Measurements from ENCODE around the gene ARHGAP40.
A peak's percentile ranks its signal among the peaks of the same experiment; 100 is the strongest.
"Not testable (repeated sequence)": the region's sequence is repeated elsewhere in the genome, so short reads cannot be mapped to it uniquely, and the experiment has no call there.

ARHGAP40 gene

GRCh38 chr20:38588303-38588702 is 13.3 kb upstream of the ARHGAP40 start:
- no peak for DNase-seq (ENCODE audit: low read depth)

- no peak for DNase-seq (ENCODE audit: low read depth)
These were observed 12.3 kb upstream of the ARHGAP40 start for GRCh38 chr20:38589351-38589750.

GRCh38 chr20:38589967-38590675 is 11.5 kb upstream of the ARHGAP40 start:
- no peak for DNase-seq (ENCODE audit: low read depth)

- no peak for DNase-seq (ENCODE audit: low read depth)
These were observed 10.7 kb upstream of the ARHGAP40 start for GRCh38 chr20:38590676-38591473.

GRCh38 chr20:38591474-38592410 is 9.9 kb upstream of the ARHGAP40 start:
- DNase-seq (ENCODE audit: low read depth), result no peak

- DNase-seq (ENCODE audit: low read depth), result not testable (repeated sequence)
These were observed 9.2 kb upstream of the ARHGAP40 start for GRCh38 chr20:38592411-38592790.

- DNase-seq (ENCODE audit: low read depth), result not testable (repeated sequence)
These were observed 7.3 kb upstream of the ARHGAP40 start for GRCh38 chr20:38594281-38594680.

GRCh38 chr20:38595886-38596285 is 5.7 kb upstream of the ARHGAP40 start:
- not testable (repeated sequence) for DNase-seq (ENCODE audit: low read depth)

GRCh38 chr20:38599410-38599882 is 2.2 kb upstream of the ARHGAP40 start:
- no peak for DNase-seq (ENCODE audit: low read depth)

- DNase-seq (ENCODE audit: low read depth), result no peak
These were observed 1.6 kb upstream of the ARHGAP40 start for GRCh38 chr20:38600057-38600456.

GRCh38 chr20:38602185-38602581 is 574 bp downstream of the ARHGAP40 start:
- no peak for DNase-seq (ENCODE audit: low read depth)

- DNase-seq (ENCODE audit: low read depth), result no peak
These were observed 1.7 kb downstream of the ARHGAP40 start for GRCh38 chr20:38603286-38603685.

GRCh38 chr20:38604873-38605303 is 3.3 kb downstream of the ARHGAP40 start:
- peak; percentile 60 for DNase-seq (ENCODE audit: low read depth)

- no peak for DNase-seq (ENCODE audit: low read depth)
These were observed 5.7 kb downstream of the ARHGAP40 start for GRCh38 chr20:38607351-38607750.

- DNase-seq (ENCODE audit: low read depth), result no peak
These were observed 6.6 kb downstream of the ARHGAP40 start for GRCh38 chr20:38608188-38608587.

- DNase-seq (ENCODE audit: low read depth), result no peak
These were observed 8.2 kb downstream of the ARHGAP40 start for GRCh38 chr20:38609815-38610214.

GRCh38 chr20:38610521-38610920 is 8.9 kb downstream of the ARHGAP40 start:
- DNase-seq (ENCODE audit: low read depth), result no peak

- DNase-seq (ENCODE audit: low read depth), result no peak
These were observed 11.3 kb downstream of the ARHGAP40 start for GRCh38 chr20:38612751-38613515.

GRCh38 chr20:38615283-38615682 is 13.7 kb downstream of the ARHGAP40 start:
- no peak for DNase-seq (ENCODE audit: low read depth)

- DNase-seq (ENCODE audit: low read depth), result no peak
These were observed 14.8 kb downstream of the ARHGAP40 start for GRCh38 chr20:38616457-38616856.

All from non-pigmented ciliary epithelial cell (primary cell).